Activated CD4-positive, alpha-beta T cell treated with anti-CD3 and anti-CD28 coated beads for 24 hours (primary cell): ENCODE measurements around the gene ABCC5.

Experiments used
- DNase-seq, 2 donors: peaks; one replicate each; pipeline ENCODE4 v3.0.0-alpha.2; 2020; ENCODE audit warnings: low read depth in 2 of 2

Gene ABCC5

DNA sequence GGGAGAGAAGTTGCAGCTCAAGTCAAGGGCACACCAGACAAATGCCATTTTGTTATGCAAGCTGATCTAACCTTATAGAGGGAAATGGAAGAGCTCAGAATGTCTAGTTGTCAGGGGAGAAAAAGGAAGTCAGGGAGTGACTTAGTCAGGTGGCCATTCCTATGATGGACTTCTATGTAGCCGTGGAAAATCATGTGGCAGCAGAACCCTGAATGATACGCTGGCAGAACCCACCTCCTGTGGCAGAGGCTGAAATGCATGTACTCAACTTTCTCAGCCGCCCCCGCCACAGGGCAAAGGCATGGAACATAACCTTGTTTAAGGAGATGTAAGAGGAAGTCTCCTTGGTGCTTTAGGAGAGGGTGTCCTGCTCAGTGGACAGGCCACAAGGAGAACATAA, 95.3 kb downstream of the ABCC5 start:
- no peak for DNase-seq

DNA sequence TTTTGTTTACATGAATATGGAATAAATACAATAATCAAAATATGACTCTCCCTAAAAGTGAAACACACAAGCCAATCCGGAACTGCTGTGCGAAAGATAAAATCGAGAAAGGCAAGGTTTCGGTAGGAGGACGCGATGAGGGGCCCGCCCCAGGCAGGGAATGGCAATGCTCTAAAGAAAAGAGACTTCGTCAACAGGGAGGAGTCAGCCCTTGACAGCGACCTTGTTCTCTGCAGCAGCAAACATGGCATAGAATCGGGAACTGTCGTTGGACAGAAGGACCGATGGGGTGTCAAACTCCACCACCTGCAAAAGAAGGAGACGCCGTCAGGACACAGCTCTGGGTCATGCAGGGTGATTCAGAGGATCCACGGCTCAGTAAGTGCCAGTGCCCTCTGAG, 96.6 kb downstream of the ABCC5 start:
- no peak for DNase-seq

- DNase-seq, result no peak
Observed at GRCh38 chr3:183920416-183920815, 97.3 kb downstream of the ABCC5 start.

GRCh38 chr3:183918178-183918577, 99.5 kb downstream of the ABCC5 start:
- DNase-seq, result no peak

GRCh38 chr3:183917776-183918175, 99.9 kb downstream of the ABCC5 start:
- DNase-seq, result no peak

GRCh38 chr3:183914856-183915255, 102.8 kb downstream of the ABCC5 start:
- no peak for DNase-seq

DNA sequence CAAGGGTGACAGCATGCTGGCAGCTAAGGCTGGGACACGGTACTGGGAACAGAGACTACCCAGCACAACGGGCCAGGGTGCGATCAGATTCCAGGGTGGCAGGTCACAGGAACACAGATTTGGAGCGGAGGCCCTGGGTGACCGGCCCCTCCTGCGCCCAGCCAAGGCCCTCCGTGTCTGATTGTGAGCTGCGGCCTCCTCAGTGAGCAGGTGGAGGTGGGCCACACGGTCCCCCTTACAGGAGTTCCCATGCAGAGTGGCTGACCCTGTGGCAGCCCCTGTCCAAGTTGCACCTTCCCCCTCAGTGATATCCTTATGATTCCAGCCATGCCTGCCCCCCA, 104.1 kb downstream of the ABCC5 start:
- no peak for DNase-seq

- DNase-seq, result no peak
Observed at GRCh38 chr3:183912895-183913579, 104.6 kb downstream of the ABCC5 start.

GRCh38 chr3:183911763-183912506, 105.7 kb downstream of the ABCC5 start:
- DNase-seq, result no peak

DNA sequence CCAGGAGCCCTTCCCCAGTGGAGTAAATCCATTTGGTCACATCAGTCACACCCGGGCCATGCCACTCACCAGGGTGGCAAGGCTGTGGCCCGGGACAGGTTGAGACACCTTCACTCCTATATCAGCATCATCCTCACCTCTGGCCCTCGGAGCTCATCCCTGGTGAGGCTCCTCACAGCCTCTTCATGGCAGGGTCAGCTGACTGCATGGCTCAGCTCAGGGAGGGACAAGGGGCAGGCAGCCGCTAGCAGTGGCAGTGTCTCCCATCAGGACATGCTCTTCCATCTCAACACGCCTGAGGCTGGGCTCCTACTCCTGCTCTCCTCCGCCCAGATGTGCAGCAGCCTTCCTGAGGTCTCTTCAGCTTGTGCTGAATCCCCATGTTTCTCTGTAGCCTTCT, 106.6 kb downstream of the ABCC5 start:
- no peak for DNase-seq

- no peak for DNase-seq
Observed at GRCh38 chr3:183909030-183909600, 108.6 kb downstream of the ABCC5 start.

DNA sequence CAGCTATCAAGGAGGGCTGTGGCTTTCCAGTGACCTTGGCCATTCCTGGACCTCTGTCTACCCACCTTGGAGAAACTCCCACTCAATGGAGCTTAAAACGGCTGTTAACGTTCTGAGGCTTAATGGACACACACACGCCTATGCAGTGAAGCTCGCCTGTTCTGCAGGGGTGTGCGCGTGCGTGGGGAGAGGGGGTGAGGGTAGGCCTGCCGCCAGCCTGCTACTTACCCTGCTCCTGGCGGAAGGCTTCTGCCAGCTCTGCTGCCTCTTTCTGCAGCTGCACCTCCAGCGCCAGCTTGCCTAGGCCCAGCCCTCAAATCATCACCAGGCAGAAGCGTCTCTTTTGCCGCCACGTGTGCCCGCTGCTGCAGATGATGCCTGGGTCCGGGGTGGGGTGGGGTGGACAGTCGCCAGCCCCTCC, 109.8 kb downstream of the ABCC5 start:
- DNase-seq, result no peak

DNA sequence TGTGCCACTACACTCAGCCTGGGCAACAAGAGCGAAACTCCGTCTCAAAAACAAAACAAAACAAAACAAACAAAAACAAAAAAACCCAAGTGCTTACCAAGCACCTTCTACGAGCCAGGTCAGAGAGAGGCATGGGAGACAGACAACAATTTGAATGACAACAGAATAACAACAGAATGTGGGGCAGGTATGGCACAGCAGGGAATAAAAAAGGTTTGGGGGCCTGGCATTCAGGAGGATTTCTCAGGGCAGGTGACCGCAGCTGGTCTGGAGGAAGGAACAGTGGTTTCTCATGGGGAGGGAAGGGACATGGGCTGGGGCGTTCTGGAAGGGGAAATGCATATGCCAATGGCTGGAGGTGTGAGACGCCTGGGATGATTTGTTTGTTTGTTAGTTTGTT, 110.5 kb downstream of the ABCC5 start:
- no peak for DNase-seq

DNA sequence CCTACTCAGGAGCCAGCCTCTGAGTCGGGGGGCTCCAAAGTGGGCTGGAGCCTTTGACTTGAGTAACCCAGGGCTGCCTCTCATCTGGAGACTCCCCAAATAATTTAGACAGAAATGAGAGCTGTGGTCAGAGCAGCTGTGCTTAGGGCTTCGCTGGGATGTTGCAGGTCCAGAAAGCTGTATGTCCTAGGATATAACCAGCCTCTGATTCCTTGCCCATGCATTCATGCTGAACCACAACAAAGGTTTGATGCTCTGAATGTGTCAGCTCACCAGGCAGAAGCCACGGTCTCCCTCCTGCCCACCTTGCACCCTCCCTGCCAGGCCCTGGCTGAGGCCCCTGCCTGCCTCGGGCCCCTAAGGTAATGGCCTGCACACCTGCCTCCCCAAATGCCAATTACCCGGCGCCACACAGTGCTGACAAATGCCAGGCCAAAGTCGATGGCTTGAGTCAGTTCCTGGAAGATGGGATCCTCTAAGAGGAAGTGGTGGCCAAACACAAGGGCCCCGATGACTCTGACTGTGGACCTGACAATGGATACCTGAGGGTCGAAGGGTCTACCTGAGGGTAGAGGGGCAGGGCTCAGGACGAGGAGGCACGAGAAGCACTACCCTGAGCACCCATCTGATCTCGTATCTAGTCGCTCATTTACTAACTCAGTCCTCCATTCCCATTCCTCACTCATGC, 111.3 kb downstream of the ABCC5 start:
- DNase-seq, result no peak

GRCh38 chr3:183904833-183905780, 112.6 kb downstream of the ABCC5 start:
- no peak for DNase-seq

- DNase-seq, result no peak
Observed at GRCh38 chr3:183898028-183898431, 119.7 kb downstream of the ABCC5 start.

GRCh38 chr3:183897606-183898005, 120.1 kb downstream of the ABCC5 start:
- DNase-seq, result no peak

GRCh38 chr3:183896610-183897009, 121.1 kb downstream of the ABCC5 start:
- DNase-seq, result no peak

DNA sequence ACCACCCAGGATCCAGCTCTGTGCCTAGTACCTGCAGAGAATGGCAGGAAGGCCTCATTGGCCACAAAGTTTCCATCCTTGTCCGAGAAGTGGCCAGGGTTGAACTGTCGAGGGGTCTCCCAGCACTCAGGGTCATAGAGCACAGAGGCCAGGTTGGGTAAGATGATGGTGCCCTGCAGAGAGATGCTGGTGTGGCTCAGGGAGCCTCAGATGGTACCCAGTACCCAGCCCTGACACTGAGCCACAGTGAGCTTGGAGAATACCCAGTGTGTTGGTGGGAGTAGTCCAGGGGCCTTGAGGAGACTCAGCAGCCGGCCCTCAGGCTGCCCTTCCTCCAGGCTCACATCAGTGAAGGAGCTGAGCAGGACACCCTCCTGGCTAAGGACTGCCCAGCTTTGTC, 121.5 kb downstream of the ABCC5 start:
- no peak for DNase-seq

DNA sequence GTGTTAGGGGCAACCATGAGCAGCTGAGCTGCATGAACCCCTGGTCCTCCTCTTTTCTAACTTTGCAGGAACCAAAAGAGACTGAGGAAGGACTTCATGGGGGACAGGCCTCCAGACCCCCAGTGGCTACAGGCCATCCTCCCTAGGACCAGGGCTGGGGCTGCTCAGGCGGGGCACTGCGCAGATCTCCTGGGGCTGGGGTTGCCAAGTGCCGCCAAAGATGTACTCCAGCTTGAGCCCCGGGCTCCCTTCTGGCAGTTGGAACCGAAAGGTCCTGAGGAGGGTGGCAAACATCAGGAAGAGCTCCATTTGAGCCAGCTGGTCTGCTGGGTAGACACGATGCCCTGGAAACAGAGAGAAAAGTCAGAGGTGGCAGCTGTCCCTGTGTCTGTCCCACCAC, 121.9 kb downstream of the ABCC5 start:
- DNase-seq, result no peak

DNA sequence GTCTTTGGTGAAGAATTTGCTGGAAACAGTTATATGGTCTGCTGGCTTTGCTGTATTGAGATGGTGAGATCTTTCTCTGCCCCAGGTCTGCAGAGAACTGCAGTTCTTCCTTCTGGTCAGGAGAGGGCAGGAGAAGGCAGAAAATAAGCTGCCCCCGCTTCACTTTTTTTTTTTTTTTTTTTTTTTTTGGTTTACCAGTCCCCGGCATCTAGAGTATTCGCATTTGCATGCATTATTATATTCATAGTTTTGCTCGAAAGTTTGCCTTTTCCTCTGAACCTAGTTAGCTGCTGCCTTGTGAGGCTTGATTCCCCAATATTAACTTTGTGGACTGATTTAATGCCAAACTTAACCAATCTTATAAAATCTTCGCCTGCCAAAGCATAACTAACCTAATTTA, 122.4 kb downstream of the ABCC5 start:
- DNase-seq, result no peak
